Measurements from ENCODE around the gene VPS13D.

DNA sequence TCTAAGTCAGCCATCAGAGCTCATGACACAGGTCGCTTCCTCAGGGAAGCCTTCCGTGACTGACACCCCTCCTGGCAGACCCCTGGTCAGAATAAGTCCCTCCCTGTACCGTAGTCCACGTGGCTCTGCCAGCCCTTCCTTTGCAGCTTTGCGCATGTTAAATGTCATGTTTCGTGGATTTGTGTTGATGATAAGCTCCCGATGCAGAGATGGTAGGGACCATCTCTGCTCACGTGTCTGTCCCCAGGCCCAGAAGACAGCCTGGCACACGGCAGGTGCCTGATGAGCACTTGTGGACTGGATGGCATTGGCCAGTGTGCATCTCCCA is 312.3 kb downstream of the VPS13D start:
- TF ChIP-seq, protein P1, sequence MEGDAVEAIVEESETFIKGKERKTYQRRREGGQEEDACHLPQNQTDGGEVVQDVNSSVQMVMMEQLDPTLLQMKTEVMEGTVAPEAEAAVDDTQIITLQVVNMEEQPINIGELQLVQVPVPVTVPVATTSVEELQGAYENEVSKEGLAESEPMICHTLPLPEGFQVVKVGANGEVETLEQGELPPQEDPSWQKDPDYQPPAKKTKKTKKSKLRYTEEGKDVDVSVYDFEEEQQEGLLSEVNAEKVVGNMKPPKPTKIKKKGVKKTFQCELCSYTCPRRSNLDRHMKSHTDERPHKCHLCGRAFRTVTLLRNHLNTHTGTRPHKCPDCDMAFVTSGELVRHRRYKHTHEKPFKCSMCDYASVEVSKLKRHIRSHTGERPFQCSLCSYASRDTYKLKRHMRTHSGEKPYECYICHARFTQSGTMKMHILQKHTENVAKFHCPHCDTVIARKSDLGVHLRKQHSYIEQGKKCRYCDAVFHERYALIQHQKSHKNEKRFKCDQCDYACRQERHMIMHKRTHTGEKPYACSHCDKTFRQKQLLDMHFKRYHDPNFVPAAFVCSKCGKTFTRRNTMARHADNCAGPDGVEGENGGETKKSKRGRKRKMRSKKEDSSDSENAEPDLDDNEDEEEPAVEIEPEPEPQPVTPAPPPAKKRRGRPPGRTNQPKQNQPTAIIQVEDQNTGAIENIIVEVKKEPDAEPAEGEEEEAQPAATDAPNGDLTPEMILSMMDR (IDR thresholded peaks at IDR 0.05): no peak
- TF ChIP-seq POLR2A (IDR thresholded peaks at IDR 0.05): no peak

Data from esophagus squamous epithelium (tissue), 4 donors.